Spleen (tissue), 11 donors: ENCODE data around the gene RABGGTA. TPM values are rescaled to one million over a fixed set of nuclear protein-coding genes. Genes with fewer than 3 reads are reported as not detected.
A peak's percentile ranks its signal among the peaks of the same experiment; 100 is the strongest.

Experiments
- DNase-seq: peaks from one replicate; pipeline ENCODE4 v3.0.0-alpha.2; 2020
- H3K27ac ChIP-seq, 8 donors: fragments of 200-600 bp; sonication (generic) in 7 of 8; 1 replicate in 4 of 8; 2 replicates in 4 of 8; pipeline versions ENCODE4 v1.5.0 to v1.8.0; 2016 to 2021; ENCODE audit warnings: inconsistent platforms in 4 of 8, mild to moderate bottlenecking in 4 of 8, moderate library complexity in 1 of 8
- H3K27me3 ChIP-seq, 7 donors: fragments of 200-600 bp; sonication (generic) in 6 of 7; replicated peaks in 1 of 7; 1 replicate in 4 of 7; 2 replicates in 3 of 7; pipeline versions ENCODE4 v1.5.0 to v1.8.0; 2016 to 2021; ENCODE audit warnings: inconsistent platforms in 3 of 7, mild to moderate bottlenecking in 1 of 7
- H3K36me3 ChIP-seq, 6 donors: fragments of 200-600 bp; sonication (generic) in 5 of 6; 1 replicate in 4 of 6; 2 replicates in 2 of 6; pipeline versions ENCODE4 v1.5.0 to v1.8.0; 2016 to 2021; ENCODE audit warnings: inconsistent platforms in 2 of 6
- H3K4me1 ChIP-seq, 6 donors: fragments of 200-600 bp; sonication (generic) in 5 of 6; 1 replicate in 3 of 6; 2 replicates in 3 of 6; pipeline versions ENCODE4 v1.5.0 to v1.8.0; 2016 to 2021; ENCODE audit warnings: inconsistent platforms in 3 of 6
- H3K4me3 ChIP-seq, 8 donors: fragments of 200-600 bp; sonication (generic) in 7 of 8; 1 replicate in 4 of 8; 2 replicates in 4 of 8; pipeline versions ENCODE4 v1.5.0 to v1.8.0; 2016 to 2021; ENCODE audit warnings: inconsistent platforms in 4 of 8, mild to moderate bottlenecking in 4 of 8, moderate library complexity in 2 of 8
- H3K9me3 ChIP-seq, 8 donors: fragments of 200-600 bp; sonication (generic) in 7 of 8; 1 replicate in 4 of 8; 2 replicates in 4 of 8; pipeline versions ENCODE4 v1.5.0 to v1.8.0; 2016 to 2021; ENCODE audit warnings: inconsistent platforms in 4 of 8
- CTCF ChIP-seq, 11 experiments: fragments of 200-600 bp in 7 of 11; fragments of 450-650 bp in 4 of 11; sonication (generic) in 4 of 11; IDR thresholded peaks in 8 of 11; conservative IDR thresholded peaks in 3 of 11; 1 replicate in 7 of 11; 2 replicates in 4 of 11; pipeline versions ENCODE4 v1.4.0 to v1.8.0; 2016 to 2021; ENCODE audit warnings: antibody characterized with exemption in 11 of 11, inconsistent platforms in 4 of 11, mild to moderate bottlenecking in 1 of 11
- POLR2A ChIP-seq, 3 donors: fragments of 450-650 bp; IDR thresholded peaks; one replicate each; pipeline ENCODE4 v1.5.1; 2017; ENCODE audit warnings: antibody characterized with exemption in 3 of 3, mild to moderate bottlenecking in 1 of 3
- POLR2AphosphoS5 ChIP-seq, 3 donors: sonication (generic); formaldehyde crosslinking; IDR thresholded peaks; one replicate each; pipeline ENCODE4 v1.5.1; 2017; ENCODE audit warnings: antibody characterized with exemption in 3 of 3
- whole genome bisulfite sequencing, 5 donors: extraction: QIAGEN DNeasy Blood & Tissue Kit in 3 of 5; methylation state at CpG; one replicate each; pipeline versions ENCODE4 v1.1.5 to v1.1.7; 2013 to 2018; 5-methylcytosine and 5-hydroxymethylcytosine counted together
- intact Hi-C: fragments of 100-400 bp; cut with DNase I; formaldehyde crosslinking; loops from one replicate; pipeline ENCODE4 v1.15.0; 2023; ENCODE audit warnings: low total_unique reads
- polyA plus RNA-seq, 3 donors: library from polyadenylated mRNA; stranded (reverse); fragments of 200-250 nt; gene quantifications; one replicate each; pipeline ENCODE4 v1.2.1, GENCODE V29; 2013
- total RNA-seq, 7 donors: library from RNA; depleted of rRNA in 3 of 7; stranded (reverse); fragments of >200 nt in 3 of 7; fragmentation: NEBNext Ultra II Directional in 4 of 7; extraction: Animal tissue kit (Norgen Biotek cat#: 25700) in 4 of 7; gene quantifications; one replicate each; pipeline versions ENCODE4 v1.1.0 to v1.2.1, GENCODE V29; 2016 to 2021
- donor health status: healthy with polysubstance abuse.
- donor health status: DM: no; HTN: no; CAD: no; lungs with moderate emphysema.
- donor health status: DM: no; HTN: no; CAD: no.
- donor health status: Bipolar disorder and iron deficiency.
- donor health status: healthy.
- donor health status: DM: no; HTN: no; CAD: no.
- donor health status: DM: yes; HTN: yes; CAD: no.

The RABGGTA gene
- total and polyA plus RNA-seq, 10 donors: 22.5 to 63.0 (median 47.0) TPM

GRCh38 chr14:24273422-24273998, 2.1 kb upstream of the RABGGTA start:
- DNase-seq: no peak
- Histone ChIP-seq H3K4me1 (peaks cover 14 to 89% (median 71%) of the 10 kb centered on the region in 6 donors), H3K4me3 (no peak overlapping the region), H3K36me3 (peaks cover 0 to 17% (median 10%) of the 10 kb centered on the region in 6 donors), H3K27me3 (no peaks in the 10 kb centered on the region), H3K9me3 (no peaks in the 10 kb centered on the region), H3K27ac (peak overlapping the region in 7 of 8 donors; percentile 58 to 100 (median 95))
- TF ChIP-seq POLR2AphosphoS5 (IDR thresholded peaks at IDR 0.05) (no peak), POLR2A (IDR thresholded peaks at IDR 0.05) (no peak), CTCF (IDR thresholded peaks at IDR 0.05 in 8 of 11, conservative IDR thresholded peaks at IDR 0.05 in 3 of 11) (no peak)
- 52 to 85% (median 74%) methylated on average over 3 of the region's 3 CpGs for WGBS, 5 donors
- intact Hi-C loops: no loop called here

- TF ChIP-seq CTCF (IDR thresholded peaks at IDR 0.05 in 8 of 11, conservative IDR thresholded peaks at IDR 0.05 in 3 of 11) (no peak), POLR2AphosphoS5 (IDR thresholded peaks at IDR 0.05) (no peak), POLR2A (IDR thresholded peaks at IDR 0.05) (no peak)
- WGBS, 5 donors: 86 to 95% (median 91%) methylated on average over 2 of the region's 2 CpGs
- Histone ChIP-seq H3K9me3 (no peaks in the 10 kb centered on the region), H3K36me3 (peaks cover 0 to 28% (median 20%) of the 10 kb centered on the region in 6 donors), H3K27me3 (no peaks in the 10 kb centered on the region), H3K4me3 (no peak overlapping the region), H3K4me1 (peaks cover 11 to 79% (median 61%) of the 10 kb centered on the region in 6 donors), H3K27ac (peak overlapping the region; percentile 87 to 100 (median 99))
- intact Hi-C loops: no loop called here
- no peak for DNase-seq
Measured at GRCh38 chr14:24272467-24272866, 1.1 kb upstream of the RABGGTA start.

- Histone ChIP-seq H3K27me3 (no peaks in the 10 kb centered on the region), H3K27ac (peak overlapping the region; percentile 87 to 100 (median 99)), H3K36me3 (peaks cover 0 to 34% (median 26%) of the 10 kb centered on the region in 6 donors), H3K4me1 (peaks cover 7 to 73% (median 55%) of the 10 kb centered on the region in 6 donors), H3K4me3 (peak overlapping the region; percentile 46 to 82 (median 68)), H3K9me3 (no peaks in the 10 kb centered on the region)
- DNase-seq: no peak
- TF ChIP-seq POLR2AphosphoS5 (IDR thresholded peaks at IDR 0.05) (no peak), CTCF (IDR thresholded peaks at IDR 0.05 in 8 of 11, conservative IDR thresholded peaks at IDR 0.05 in 3 of 11) (no peak), POLR2A (IDR thresholded peaks at IDR 0.05) (no peak)
- WGBS, 5 donors: 12 to 24% (median 20%) methylated on average over 3 of the region's 3 CpGs
- intact Hi-C loops: no loop called here
Measured at GRCh38 chr14:24271834-24272263, 452 bp upstream of the RABGGTA start.

- intact Hi-C loops: no loop called here
Measured at GRCh38 chr14:24270537-24271133, 762 bp downstream of the RABGGTA start.

More at GRCh38 chr14:24270537-24271133, 762 bp downstream of the RABGGTA start:
- peak overlapping the region; percentile 46 to 82 (median 68) for H3K4me3 ChIP-seq
- DNase-seq: no peak
- no peaks in the 10 kb centered on the region for H3K9me3 ChIP-seq
- 7 to 21% (median 17%) methylated on average over 11 to 13 of the region's 13 CpGs for WGBS, 5 donors
- H3K27me3 ChIP-seq: no peaks in the 10 kb centered on the region
- H3K36me3 ChIP-seq: peaks cover 0 to 46% (median 37%) of the 10 kb centered on the region in 6 donors
- H3K27ac ChIP-seq: peak overlapping the region; percentile 87 to 100 (median 99)
- peaks cover 7 to 61% (median 46%) of the 10 kb centered on the region in 6 donors for H3K4me1 ChIP-seq
- TF ChIP-seq CTCF (IDR thresholded peaks at IDR 0.05 in 8 of 11, conservative IDR thresholded peaks at IDR 0.05 in 3 of 11): no peak
- TF ChIP-seq POLR2A (IDR thresholded peaks at IDR 0.05): no peak
- no peak for TF ChIP-seq POLR2AphosphoS5 (IDR thresholded peaks at IDR 0.05)
